GM19351 (cell line): ENCODE results near the gene KIAA1328.

ENCODE experiments used
- ATAC-seq: cut with Tn5 transposase; IDR thresholded peaks from one replicate; pipeline ENCODE4 v1.9.1; 2021; ENCODE audit warnings: mild to moderate bottlenecking, moderate library complexity; ENCODE audit not compliant: unreplicated experiment

Gene KIAA1328

DNA sequence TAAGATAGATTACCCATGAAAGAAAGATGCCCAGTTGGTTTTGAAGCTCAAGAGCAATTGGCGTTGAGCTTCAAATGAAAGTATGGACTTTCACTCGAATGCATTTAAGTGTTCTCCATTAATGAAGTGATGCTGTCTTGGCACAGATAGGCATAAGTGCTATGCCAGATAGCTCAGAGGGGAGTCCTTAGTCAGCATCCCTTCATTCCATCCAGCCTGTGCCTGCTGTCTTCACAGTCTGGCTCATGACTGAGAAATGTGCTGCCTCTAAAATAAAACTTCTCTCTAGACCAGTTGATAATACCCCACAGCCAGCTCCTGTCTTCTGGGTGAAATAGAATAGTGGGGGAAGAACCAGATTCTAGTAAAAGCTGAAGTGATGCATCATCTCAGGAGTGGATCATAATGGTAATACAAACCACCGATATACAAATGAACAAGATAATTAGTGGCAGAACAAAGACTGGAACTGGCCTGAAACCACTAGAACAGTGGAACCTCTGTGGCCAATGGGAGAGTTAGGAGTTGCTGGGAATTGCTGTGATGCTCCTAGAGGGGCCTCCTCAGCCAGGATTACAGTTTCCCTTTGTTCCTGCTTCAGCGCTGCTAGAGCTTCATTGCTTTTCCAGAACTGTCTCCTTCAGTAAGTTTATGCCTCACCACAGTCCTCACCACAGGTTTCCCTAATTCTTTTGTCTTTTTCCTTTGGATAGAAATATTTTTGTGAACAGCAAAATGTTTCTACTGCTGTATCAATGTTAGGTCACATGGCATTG lies 359.3 kb downstream of the KIAA1328 start:
- no peak for ATAC-seq

DNA sequence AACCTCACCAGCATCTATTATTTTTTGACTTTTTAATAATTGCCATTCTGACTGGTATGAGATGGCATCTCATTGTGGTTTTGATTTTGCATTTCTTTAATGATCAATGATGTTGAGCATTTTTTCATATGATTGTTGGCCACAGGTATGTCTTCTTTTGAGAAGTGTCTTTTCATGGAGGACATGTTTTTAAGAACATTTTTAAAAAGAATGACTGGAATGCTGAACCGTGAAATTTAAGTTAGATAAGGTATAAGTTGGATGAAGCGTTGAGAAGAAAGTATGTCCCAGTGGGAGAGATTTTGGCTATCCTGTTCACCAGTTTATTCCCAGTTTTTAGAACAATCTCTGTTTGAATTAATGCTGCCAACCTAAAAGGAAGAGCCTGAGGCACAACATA lies 370.8 kb downstream of the KIAA1328 start:
- ATAC-seq, result no peak

DNA sequence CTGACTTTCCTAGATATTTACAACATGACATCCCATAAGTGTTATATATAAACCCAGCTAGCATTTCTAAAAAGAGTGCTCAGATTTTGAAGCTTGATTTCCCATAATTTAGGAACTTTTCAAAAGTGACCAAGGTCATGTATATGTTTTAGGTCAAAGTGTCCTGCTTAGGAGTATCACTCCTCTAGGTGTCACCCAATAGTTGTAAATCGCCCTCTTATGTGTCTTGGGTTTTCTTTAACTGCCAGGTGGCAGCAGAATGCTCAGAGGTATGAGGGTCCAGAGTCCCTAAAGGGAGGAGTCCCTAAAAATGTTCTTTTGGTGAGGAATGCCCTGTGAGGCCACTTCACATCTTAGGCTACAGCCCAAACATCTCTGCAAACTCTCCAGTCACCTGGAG lies 378.4 kb downstream of the KIAA1328 start:
- ATAC-seq, result no peak

DNA sequence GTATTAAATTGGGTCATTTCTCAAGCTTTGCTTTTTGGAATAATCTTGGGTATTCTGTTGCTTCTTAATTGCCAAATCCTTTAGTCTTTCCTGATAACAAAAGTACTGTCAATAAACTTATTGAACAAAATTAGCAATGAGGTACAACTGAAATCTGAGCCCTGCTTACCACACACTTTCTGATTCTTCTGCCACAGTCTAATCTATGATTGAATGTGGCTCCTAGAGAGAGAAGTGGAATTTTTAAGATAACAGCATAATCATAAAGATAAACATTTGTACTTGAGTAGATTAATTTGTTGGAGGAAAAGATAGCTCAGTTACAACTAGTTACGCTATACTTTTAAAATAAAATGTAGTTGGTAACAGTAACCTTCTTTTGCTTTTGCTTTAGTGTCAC lies 381.9 kb downstream of the KIAA1328 start:
- no peak for ATAC-seq

DNA sequence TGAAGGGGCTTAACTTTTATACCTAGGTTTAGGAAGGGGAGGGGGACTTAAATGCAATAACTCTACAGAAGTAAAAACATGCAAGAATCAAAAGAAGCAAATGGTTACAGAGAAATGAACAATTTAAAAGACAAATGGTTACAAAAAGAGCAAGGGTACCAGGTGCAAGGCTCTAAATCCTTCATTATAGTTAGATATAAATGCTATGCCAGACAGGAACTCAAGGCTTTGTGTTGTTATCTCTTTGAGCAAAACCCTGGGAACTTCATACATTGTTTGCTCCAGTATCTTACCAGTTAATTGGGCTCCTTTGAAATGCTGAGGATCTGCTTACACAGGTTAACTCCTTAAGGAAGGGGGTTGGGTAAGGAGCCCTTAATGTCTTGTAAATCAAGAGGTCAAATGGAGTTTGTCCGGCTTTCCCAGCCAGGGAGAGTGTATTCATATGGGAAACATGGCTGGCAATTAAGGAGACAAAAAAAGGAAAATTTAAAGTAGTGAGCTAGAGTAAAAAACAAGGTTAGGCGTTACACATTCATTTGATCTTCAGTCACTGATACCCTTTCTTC lies 389.2 kb downstream of the KIAA1328 start:
- no peak for ATAC-seq

DNA sequence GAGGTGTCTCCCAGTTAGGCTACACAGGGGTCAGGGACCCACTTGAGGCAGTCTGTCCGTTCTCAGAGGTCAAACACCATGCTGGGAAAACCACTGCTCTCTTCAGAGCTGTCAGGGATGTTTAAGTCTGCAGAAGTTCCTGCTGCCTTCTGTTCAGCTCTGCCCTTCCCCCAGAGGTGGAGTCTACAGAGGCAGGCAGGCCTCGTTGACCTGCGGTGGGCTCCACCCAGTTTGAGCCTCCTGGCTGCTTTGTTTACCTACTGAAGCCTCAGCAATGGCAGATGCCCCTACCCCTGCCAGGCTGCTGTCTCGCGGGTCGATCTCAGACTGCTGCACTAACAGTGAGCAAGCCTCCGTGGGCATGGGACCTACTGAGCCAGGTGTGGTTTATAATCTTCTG lies 390.3 kb downstream of the KIAA1328 start:
- ATAC-seq, result no peak

GRCh38 chr18:37222354-37222998 lies 393.5 kb downstream of the KIAA1328 start:
- ATAC-seq, result no peak

- no peak for ATAC-seq
Measured at GRCh38 chr18:37222999-37223378, 394.1 kb downstream of the KIAA1328 start.

GRCh38 chr18:37225279-37225678 lies 396.4 kb downstream of the KIAA1328 start:
- ATAC-seq, result no peak

DNA sequence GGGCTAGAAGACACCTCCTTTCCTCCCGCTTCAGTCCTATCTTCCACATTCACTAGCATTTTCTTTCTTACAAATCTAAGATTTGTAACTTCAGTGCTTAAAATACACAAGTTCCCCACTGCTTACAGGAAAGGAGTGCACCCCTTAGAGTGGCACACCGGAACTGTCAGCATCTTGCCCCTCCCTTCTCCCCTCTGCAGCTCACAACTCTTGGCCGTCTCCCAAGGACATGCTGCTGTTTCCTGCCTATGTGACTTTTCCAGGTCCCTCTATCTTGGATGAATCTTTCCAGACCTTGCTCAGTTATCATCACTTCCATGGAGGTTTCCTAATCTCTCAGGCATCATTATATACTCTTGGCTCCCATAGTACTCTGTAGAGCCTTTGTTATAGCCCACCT lies 401.8 kb downstream of the KIAA1328 start:
- ATAC-seq, result no peak

DNA sequence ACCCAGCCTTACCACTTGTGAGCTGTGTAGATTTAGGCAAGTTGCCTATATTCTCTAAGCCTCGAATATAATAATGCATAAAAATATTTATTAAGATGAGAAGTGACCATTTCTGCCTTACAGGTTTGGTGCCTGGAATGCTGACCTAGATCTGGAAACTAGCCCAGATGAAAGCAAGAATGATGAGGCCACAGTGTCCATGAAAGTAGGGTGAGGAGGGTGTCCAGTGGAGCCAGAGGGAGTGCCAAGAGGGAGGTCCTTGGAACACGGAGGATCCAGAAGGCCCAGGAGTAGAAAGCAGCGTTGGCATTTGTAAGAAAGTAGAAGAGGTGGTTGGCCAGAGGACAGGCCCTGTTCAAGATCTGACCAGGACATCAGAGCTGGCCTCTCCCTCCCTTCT lies 402.3 kb downstream of the KIAA1328 start:
- no peak for ATAC-seq

- ATAC-seq, result no peak
Measured at GRCh38 chr18:37235583-37235982, 406.7 kb downstream of the KIAA1328 start.

DNA sequence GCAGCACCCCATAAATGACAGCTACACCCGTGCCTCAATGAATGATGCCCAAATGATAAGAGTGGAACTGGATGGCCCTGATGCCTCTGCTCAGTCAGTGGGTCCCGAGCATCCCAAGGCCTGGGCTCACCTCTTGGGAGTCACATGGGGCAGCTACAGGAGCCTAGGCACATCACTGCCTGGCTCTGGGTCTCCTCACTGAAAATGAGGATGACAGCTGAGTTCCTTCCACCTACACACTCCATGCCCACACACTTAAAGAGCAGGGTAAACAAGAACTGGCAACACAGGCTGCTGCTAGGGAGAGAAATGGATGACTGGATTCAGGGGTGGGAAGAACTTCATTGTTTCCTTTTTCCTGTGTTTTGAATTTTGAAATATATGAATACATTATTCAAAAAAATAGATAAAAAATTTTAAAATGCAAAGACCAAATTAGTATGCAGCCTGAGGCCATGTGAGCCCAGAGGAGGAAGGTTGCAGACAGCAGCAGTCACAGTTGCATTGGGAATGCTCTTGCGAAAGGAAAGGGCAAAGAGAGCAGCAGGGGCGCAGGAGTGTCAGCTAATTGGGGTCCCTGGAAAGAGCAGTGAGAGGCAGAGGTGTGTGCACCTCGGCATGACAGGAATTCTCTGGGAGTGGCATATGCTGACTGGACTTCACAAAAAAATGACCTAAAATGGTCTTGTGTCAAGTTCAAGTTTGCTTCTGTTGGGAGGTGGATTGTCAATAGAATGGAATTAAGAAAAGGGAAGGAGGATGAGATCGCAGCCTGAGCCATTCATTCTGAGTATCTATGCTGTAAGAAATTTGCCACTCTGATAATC lies 409.6 kb downstream of the KIAA1328 start:
- ATAC-seq, result no peak

DNA sequence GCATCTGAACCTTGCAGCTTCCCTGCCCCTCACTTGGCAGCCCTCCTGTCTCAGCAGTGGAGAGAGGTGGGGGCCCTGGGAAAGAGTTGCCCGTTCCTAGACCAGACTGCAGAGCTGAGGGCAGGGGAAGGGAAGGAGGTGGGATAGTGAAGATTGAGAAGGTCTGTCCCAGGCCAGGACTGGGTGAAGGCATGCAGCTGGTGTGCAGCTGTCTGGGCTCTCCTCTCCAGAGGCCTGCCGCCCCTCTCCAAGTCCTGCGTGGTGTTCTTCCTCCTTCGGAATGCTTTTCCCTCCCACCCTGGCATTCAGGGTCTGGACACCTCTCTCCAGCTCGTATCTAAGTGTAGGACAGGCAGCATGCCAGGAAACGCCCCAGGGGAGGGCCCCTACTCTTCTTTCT lies 413.2 kb downstream of the KIAA1328 start:
- ATAC-seq, result no peak

DNA sequence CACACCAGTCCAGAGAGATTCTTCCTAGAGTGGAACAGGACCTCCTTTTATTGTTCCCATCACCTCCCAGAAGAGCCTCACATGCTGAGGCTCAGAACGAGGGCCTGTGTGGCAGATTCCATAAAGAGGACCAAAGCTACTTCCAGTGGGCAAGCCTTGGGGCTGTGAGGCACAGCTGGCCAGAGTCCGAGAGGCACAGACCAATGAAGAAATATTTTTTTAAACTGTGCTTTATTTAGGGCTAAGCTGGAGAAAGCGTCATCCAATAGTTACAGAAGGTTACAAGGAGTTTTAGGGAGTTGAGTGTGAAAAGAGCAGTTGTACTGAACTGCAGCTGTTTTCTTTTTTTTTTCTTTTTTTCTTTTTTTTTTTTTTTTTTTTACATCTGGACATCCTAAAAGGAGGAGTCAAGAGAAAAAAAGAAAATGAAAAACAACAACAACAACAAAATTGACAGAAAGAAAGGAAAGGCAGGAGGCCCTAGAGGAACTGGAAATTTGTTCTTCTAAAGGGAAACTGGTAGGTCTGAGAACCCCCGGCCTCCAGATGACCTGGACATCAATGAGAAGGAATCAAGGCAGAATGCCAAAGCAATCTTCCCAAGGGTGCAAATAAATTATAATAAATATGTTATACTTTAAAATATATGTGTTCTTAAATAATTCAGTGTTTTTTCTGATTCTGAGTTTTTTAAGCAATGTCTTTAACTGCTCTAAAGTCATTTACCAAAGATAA lies 414.1 kb downstream of the KIAA1328 start:
- no peak for ATAC-seq

GRCh38 chr18:37243741-37244140 lies 414.8 kb downstream of the KIAA1328 start:
- no peak for ATAC-seq

DNA sequence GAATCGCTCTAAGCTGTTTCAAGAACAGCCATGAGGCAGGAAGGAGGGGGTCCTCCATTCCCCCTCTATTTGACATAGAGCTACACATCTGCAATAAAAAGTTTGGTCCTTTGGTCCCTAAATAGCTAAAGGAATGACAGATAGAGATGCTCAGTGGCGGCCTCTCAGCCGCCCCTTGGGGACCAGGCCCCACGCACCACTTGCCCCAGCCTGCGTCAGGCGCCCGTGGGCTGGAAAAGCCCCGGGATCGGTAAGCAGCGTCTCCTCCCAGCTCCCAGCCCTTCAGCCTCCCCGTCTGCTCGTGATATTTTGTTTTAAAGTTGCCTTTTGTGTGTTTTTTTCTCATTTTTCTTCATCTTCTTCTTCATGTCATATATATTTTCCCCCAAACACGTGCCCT lies 415.7 kb downstream of the KIAA1328 start:
- no peak for ATAC-seq

- ATAC-seq, result no peak
Measured at GRCh38 chr18:37246779-37247340, 417.9 kb downstream of the KIAA1328 start.

DNA sequence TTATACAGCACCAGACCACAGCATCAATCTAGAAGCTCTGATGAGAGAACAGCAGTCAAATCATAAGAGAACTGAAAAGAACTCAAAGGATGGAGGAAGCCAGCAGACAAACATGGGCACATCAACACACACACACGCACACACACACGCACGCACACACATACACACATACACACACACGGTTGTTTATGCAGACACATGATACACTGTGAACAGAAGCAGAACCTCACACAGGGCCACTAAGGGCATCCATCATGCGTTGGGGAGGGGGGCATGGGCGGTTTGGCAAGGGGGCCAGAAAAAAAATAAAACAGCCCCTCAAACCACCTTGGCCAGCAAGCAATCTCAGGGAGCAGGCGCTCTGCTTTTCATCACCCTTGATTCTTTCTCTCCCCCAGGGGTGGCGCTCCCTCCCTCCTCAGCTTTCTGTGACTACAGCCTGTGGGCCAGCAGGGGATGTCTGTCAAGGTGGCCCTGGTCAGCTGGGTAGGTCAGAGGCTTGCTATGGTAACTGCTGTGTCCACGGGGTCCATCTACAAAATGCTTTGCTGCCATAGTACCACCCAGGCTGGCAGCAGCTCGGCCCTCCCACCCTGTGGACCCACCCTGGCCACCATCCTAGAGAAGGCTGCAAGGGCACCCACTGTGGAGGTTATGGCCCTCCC lies 418.7 kb downstream of the KIAA1328 start:
- no peak for ATAC-seq

- ATAC-seq, result no peak
Measured at GRCh38 chr18:37248281-37248680, 419.4 kb downstream of the KIAA1328 start.
